GM21381 (cell line): ENCODE results near the gene HPCAL1.

ENCODE experiments used
- ATAC-seq: cut with Tn5 transposase; IDR thresholded peaks from one replicate; pipeline ENCODE4 v1.9.1; 2021; ENCODE audit warnings: mild to moderate bottlenecking, moderate library complexity; ENCODE audit not compliant: unreplicated experiment

Gene HPCAL1

GRCh38 chr2:10320575-10320931 is 17.8 kb downstream of the HPCAL1 start:
- no peak for ATAC-seq

- no peak for ATAC-seq
These were observed 18.2 kb downstream of the HPCAL1 start for GRCh38 chr2:10320933-10321332.

- ATAC-seq = no peak
These were observed 18.9 kb downstream of the HPCAL1 start for GRCh38 chr2:10321622-10322021.

- no peak for ATAC-seq
These were observed 19.8 kb downstream of the HPCAL1 start for GRCh38 chr2:10322481-10322880.

GRCh38 chr2:10322973-10323372 is 20.3 kb downstream of the HPCAL1 start:
- ATAC-seq = no peak

GRCh38 chr2:10323535-10323934 is 20.8 kb downstream of the HPCAL1 start:
- no peak for ATAC-seq

GRCh38 chr2:10324095-10324832 is 21.6 kb downstream of the HPCAL1 start:
- no peak for ATAC-seq

GRCh38 chr2:10325278-10326145 is 22.8 kb downstream of the HPCAL1 start:
- ATAC-seq = no peak

GRCh38 chr2:10326151-10326616 is 23.5 kb downstream of the HPCAL1 start:
- no peak for ATAC-seq

GRCh38 chr2:10326707-10327594 is 24.2 kb downstream of the HPCAL1 start:
- ATAC-seq = no peak

- no peak for ATAC-seq
These were observed 25.4 kb downstream of the HPCAL1 start for GRCh38 chr2:10327896-10328669.

GRCh38 chr2:10328670-10329579 is 26.2 kb downstream of the HPCAL1 start:
- no peak for ATAC-seq

GRCh38 chr2:10329580-10329879 is 26.8 kb downstream of the HPCAL1 start:
- ATAC-seq = no peak

GRCh38 chr2:10329880-10330699 is 27.4 kb downstream of the HPCAL1 start:
- ATAC-seq = no peak

- no peak for ATAC-seq
These were observed 28.0 kb downstream of the HPCAL1 start for GRCh38 chr2:10330700-10331026.

- peak; percentile 61 for ATAC-seq
These were observed 28.5 kb downstream of the HPCAL1 start for GRCh38 chr2:10331027-10331701.

- peak; percentile 57 for ATAC-seq
These were observed 29.1 kb downstream of the HPCAL1 start for GRCh38 chr2:10331702-10332401.
